PC-9 (cell line): ENCODE measurements around the gene NPFFR1. TPM values are rescaled to one million over a fixed set of nuclear protein-coding genes. Genes with fewer than 3 reads are reported as not detected.

Experiments used
- BruUV-seq: library from RNA; stranded (reverse); fragments of 400-500 nt; replicated peaks from 2 replicates; lab custom pipeline; 2021; lab: Mats Ljungman, UMichigan
- CTCF ChIA-PET: fragments of 300-600 bp; sonication (Branson Sonifier 250); formaldehyde crosslinking; loops from one replicate; lab custom pipeline; 2022; ENCODE audit warnings: antibody characterized with exemption; lab: Charles Lee
- POLR2A ChIA-PET: fragments of 300-600 bp; sonication (Branson Sonifier 250); formaldehyde crosslinking; loops from one replicate; lab custom pipeline; 2022; ENCODE audit warnings: antibody characterized with exemption; ENCODE audit not compliant: unreplicated experiment; lab: Charles Lee
- DNase-seq, 2 experiments: peaks; one replicate each; pipeline versions ENCODE4 v3.0.0 to v3.0.0-alpha.2; 2015 to 2022; ENCODE audit warnings: mixed read lengths in 1 of 2
- H2AFZ ChIP-seq: fragments of 200-600 bp; sonication (generic); 2 replicates; pipeline ENCODE4 v1.8.1; 2017; ENCODE audit warnings: antibody characterized with exemption
- H3F3A ChIP-seq: fragments of 200-600 bp; sonication (generic); 2 replicates; pipeline ENCODE4 v1.8.1; 2017; ENCODE audit warnings: antibody characterized with exemption, mild to moderate bottlenecking, low read depth; ENCODE audit not compliant: insufficient read depth
- H3K27ac ChIP-seq: fragments of 200-600 bp; sonication (generic); 2 replicates; pipeline ENCODE4 v1.6.1; 2016; ENCODE audit warnings: mixed run types
- H3K27me3 ChIP-seq: fragments of 200-600 bp; sonication (generic); 2 replicates; pipeline ENCODE4 v1.6.1; 2016; ENCODE audit warnings: low read depth, mixed run types; ENCODE audit not compliant: insufficient read depth
- H3K36me3 ChIP-seq: fragments of 200-600 bp; sonication (generic); 2 replicates; pipeline ENCODE4 v1.6.1; 2016; ENCODE audit warnings: low read depth, mixed run types
- H3K4me1 ChIP-seq: fragments of 200-600 bp; sonication (generic); replicated peaks from 2 replicates; pipeline ENCODE4 v1.6.1; 2016; ENCODE audit warnings: mixed run types; ENCODE audit not compliant: insufficient read depth
- H3K4me2 ChIP-seq: fragments of 200-600 bp; sonication (generic); 2 replicates; pipeline ENCODE4 v1.6.1; 2017; ENCODE audit warnings: mixed run types
- H3K4me3 ChIP-seq: fragments of 200-600 bp; sonication (generic); 2 replicates; pipeline ENCODE4 v1.6.1; 2016; ENCODE audit warnings: mixed run types
- H3K79me2 ChIP-seq: fragments of 200-600 bp; sonication (generic); 2 replicates; pipeline ENCODE4 v1.6.1; 2017; ENCODE audit warnings: low read depth, mixed run types
- H3K9me2 ChIP-seq: fragments of 200-600 bp; sonication (generic); 2 replicates; pipeline ENCODE4 v1.8.1; 2017; ENCODE audit warnings: mild to moderate bottlenecking; ENCODE audit not compliant: insufficient read depth
- H3K9me3 ChIP-seq: fragments of 200-600 bp; sonication (generic); 2 replicates; pipeline ENCODE4 v1.8.1; 2016; ENCODE audit warnings: low read depth; ENCODE audit not compliant: insufficient read depth
- H4K20me1 ChIP-seq: fragments of 200-600 bp; sonication (generic); 2 replicates; pipeline ENCODE4 v1.8.1; 2017; ENCODE audit not compliant: insufficient read depth
- CTCF ChIP-seq: fragments of 200-600 bp; sonication (generic); conservative IDR thresholded peaks from 2 replicates; pipeline ENCODE4 v1.6.1; 2017; ENCODE audit warnings: mixed run types, antibody characterized with exemption, mild to moderate bottlenecking, moderate library complexity
- EZH2 ChIP-seq: fragments of 200-600 bp; sonication (generic); IDR thresholded peaks from 2 replicates; pipeline ENCODE4 v1.8.0; 2017; ENCODE audit warnings: antibody characterized with exemption, low read depth
- intact Hi-C: fragments of 100-400 bp; cut with micrococcal nuclease; formaldehyde crosslinking; loops from one replicate; pipeline ENCODE4 v1.10.0; 2022; ENCODE audit not compliant: unreplicated experiment
- total RNA-seq: library from RNA; stranded (reverse); gene quantifications from 2 replicates; pipeline ENCODE4 v1.2.3, GENCODE V29; 2021

NPFFR1 gene
- total RNA-seq, 1 experiment from 2014 or later, result 0.09 TPM

DNA sequence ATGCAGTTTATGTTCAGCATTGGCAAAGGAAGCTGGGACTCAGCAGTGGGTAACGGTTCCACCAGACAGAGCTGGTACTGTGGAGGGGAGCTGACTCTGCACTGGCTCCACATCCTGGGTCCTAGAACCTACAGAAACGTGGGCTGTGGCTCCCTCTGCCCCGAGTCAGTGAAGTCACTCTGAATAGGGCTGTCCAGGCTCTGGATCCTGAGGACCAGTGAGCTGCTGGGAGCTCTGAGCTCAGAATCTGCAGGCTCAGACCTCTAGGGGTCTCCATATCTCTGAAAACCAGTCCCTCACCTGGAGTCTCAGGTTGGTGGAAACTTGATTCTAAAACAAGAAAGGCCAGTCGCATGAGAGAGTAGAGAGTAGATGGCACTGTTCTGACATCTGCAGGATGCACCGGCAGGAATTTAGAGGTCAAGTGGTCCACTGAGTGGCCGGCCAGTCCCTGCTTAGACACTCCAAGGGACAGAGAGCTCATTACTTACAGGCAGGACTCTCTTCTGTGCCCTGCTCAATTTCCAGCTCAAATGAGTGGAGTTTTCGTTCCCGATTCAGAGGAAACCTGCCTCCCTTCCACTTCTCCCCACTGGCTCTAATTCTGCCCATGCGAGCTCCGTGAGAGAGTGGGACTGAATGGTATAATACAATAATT lies 18.6 kb downstream of the NPFFR1 start:
- POLR2A ChIA-PET, result interaction anchor here (0.6 to 0.7 kb wide), 2 partner anchors 95 to 1575 kb away, joined by 7 read pairs; partner anchors contain the start of gene SAR1A
- Histone ChIP-seq H2AFZ (no peak overlapping the region), H3K4me1 (peaks cover 20% of the 10 kb centered on the region), H3F3A (peaks cover 14% of the 10 kb centered on the region), H3K9me2 (no peaks in the 10 kb centered on the region), H3K36me3 (no peaks in the 10 kb centered on the region), H3K4me2 (no peak overlapping the region), H3K9me3 (peaks cover 12% of the 10 kb centered on the region), H3K79me2 (no peaks in the 10 kb centered on the region), H4K20me1 (no peaks in the 10 kb centered on the region), H3K4me3 (no peak overlapping the region), H3K27ac (no peak overlapping the region), H3K27me3 (no peaks in the 10 kb centered on the region)
- CTCF ChIA-PET, result interaction anchor here (0.6 to 1.2 kb wide), 6 partner anchors 43 to 122 kb away, joined by 3 to 13 read pairs (median 4); no protein-coding TSS in a partner anchor
- intact Hi-C loops, result loop anchor here (2.0 kb wide), 1 partner anchor 100 kb away; no protein-coding TSS in a partner anchor
- TF ChIP-seq CTCF, result peak; percentile 50; the same call in 1 of the 2 replicates
- no peak for TF ChIP-seq EZH2
- BruUV-seq, result no TSS peak
- DNase-seq, result peak; percentile 16 to 21

GRCh38 chr10:70260734-70261133 lies 23.1 kb downstream of the NPFFR1 start:
- Histone ChIP-seq H3F3A (peaks cover 29% of the 10 kb centered on the region), H3K27me3 (no peaks in the 10 kb centered on the region), H3K9me3 (peaks cover 12% of the 10 kb centered on the region), H3K36me3 (no peaks in the 10 kb centered on the region), H4K20me1 (no peaks in the 10 kb centered on the region), H3K9me2 (no peaks in the 10 kb centered on the region), H3K79me2 (no peaks in the 10 kb centered on the region), H2AFZ (no peak overlapping the region), H3K4me1 (peaks cover 40% of the 10 kb centered on the region), H3K27ac (no peak overlapping the region), H3K4me3 (no peak overlapping the region), H3K4me2 (no peak overlapping the region)
- intact Hi-C loops, result no loop called here
- DNase-seq, result peak in 1 of 2 experiments; percentile 12
- POLR2A ChIA-PET, result no interaction called here
- CTCF ChIA-PET, result no interaction called here
- no TSS peak for BruUV-seq
- no peak for TF ChIP-seq CTCF
- no peak for TF ChIP-seq EZH2

DNA sequence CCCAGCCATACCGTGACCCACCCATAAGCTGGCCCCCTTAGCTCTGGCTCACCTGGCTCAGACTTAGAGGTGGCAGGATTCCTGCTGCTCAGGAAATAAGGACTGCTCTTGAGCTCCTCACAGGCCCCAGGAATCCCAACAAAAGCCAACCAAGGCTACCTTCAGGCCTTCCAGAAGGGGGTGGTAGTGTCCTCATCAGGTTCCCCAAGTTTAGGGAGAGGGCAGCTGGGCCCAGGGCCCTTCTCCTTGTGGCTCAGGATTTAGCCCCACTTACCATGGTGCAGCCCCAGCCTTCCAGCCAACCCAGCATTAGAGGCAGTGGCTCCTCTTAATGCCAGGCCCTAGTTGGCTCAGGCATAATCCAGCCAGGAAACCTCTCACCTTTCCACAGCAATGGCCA lies 23.5 kb downstream of the NPFFR1 start:
- Histone ChIP-seq H2AFZ (no peak overlapping the region), H3F3A (peaks cover 29% of the 10 kb centered on the region), H3K79me2 (no peaks in the 10 kb centered on the region), H3K9me3 (peaks cover 12% of the 10 kb centered on the region), H3K27me3 (no peaks in the 10 kb centered on the region), H4K20me1 (no peaks in the 10 kb centered on the region), H3K4me1 (peaks cover 45% of the 10 kb centered on the region), H3K27ac (no peak overlapping the region), H3K36me3 (no peaks in the 10 kb centered on the region), H3K4me2 (no peak overlapping the region), H3K9me2 (no peaks in the 10 kb centered on the region), H3K4me3 (no peak overlapping the region)
- intact Hi-C loops, result no loop called here
- no peak for TF ChIP-seq CTCF
- TF ChIP-seq EZH2, result no peak
- no TSS peak for BruUV-seq
- POLR2A ChIA-PET, result no interaction called here
- CTCF ChIA-PET, result no interaction called here
- peak in 1 of 2 experiments; percentile 6 for DNase-seq
